IMR-90 (cell line): ENCODE measurements around the gene PVALEF. TPM values are rescaled to one million over a fixed set of nuclear protein-coding genes. Genes with fewer than 3 reads are reported as not detected.

ENCODE experiments used
- ATAC-seq: fragments of 200-7000 bp; cut with Tn5 transposase; 2 replicates; pipeline ENCODE4 v1.9.1; 2020; ENCODE audit warnings: low read depth, mild to moderate bottlenecking, moderate library complexity
- BruUV-seq: library from RNA; stranded (reverse); fragments of 400-500 nt; replicated peaks from 2 replicates; lab custom pipeline; 2021; lab: Mats Ljungman, UMichigan
- CTCF ChIA-PET: fragments of 300-600 bp; formaldehyde crosslinking; extraction: SDS; loops from one replicate; lab custom pipeline; 2021; ENCODE audit warnings: antibody characterized with exemption; lab: Yijun Ruan, JAX
- POLR2A ChIA-PET: fragments of 300-600 bp; sonication (Branson Sonifier 250); formaldehyde crosslinking; loops from one replicate; lab custom pipeline; 2022; ENCODE audit warnings: antibody characterized with exemption; ENCODE audit not compliant: unreplicated experiment; lab: Charles Lee
- DNase-seq: peaks from one replicate; pipeline ENCODE4 v3.0.0; 2013
- H2AFZ ChIP-seq: replicated peaks from 2 replicates; pipeline ENCODE3; 2013; ENCODE audit warnings: low read length, mild to moderate bottlenecking; ENCODE audit not compliant: poor library complexity
- H2AK5ac ChIP-seq: 2 replicates; pipeline ENCODE4 v1.6.1; 2013; ENCODE audit warnings: low read depth, low read length, inconsistent platforms
- H2AK9ac ChIP-seq: replicated peaks from 2 replicates; pipeline ENCODE3; 2013; ENCODE audit warnings: mild to moderate bottlenecking, low read depth, low read length, moderate library complexity; ENCODE audit not compliant: poor library complexity
- H2BK120ac ChIP-seq: 2 replicates; pipeline ENCODE4 v1.6.1; 2013; ENCODE audit warnings: low read depth, low read length, inconsistent platforms
- H2BK15ac ChIP-seq: 3 replicates; pipeline ENCODE4 v1.6.1; 2013; ENCODE audit warnings: low read depth, low read length, inconsistent platforms
- H2BK20ac ChIP-seq: 2 replicates; pipeline ENCODE4 v1.6.1; 2013; ENCODE audit warnings: low read depth, mild to moderate bottlenecking, inconsistent platforms, low read length, moderate library complexity
- H2BK5ac ChIP-seq: 2 replicates; pipeline ENCODE4 v1.6.1; 2013; ENCODE audit warnings: mild to moderate bottlenecking, low read depth, low read length, inconsistent platforms; ENCODE audit not compliant: poor library complexity, severe bottlenecking
- H3K14ac ChIP-seq: replicated peaks from 2 replicates; pipeline ENCODE4 v1.6.1; 2013; ENCODE audit warnings: low read depth, low read length, inconsistent platforms
- H3K18ac ChIP-seq: 2 replicates; pipeline ENCODE4 v1.6.1; 2013; ENCODE audit warnings: low read depth, low read length, control low read depth
- H3K23ac ChIP-seq: 2 replicates; pipeline ENCODE4 v1.6.1; 2013; ENCODE audit warnings: low read depth, low read length, inconsistent platforms
- H3K27ac ChIP-seq: 2 replicates; pipeline ENCODE4 v1.5.1; 2013; ENCODE audit warnings: mild to moderate bottlenecking, control low read depth, low read length; ENCODE audit not compliant: insufficient read depth
- H3K27me3 ChIP-seq: 2 replicates; pipeline ENCODE4 v1.6.1; 2013; ENCODE audit warnings: low read length; ENCODE audit not compliant: control insufficient read depth, insufficient read depth
- H3K36me3 ChIP-seq: 2 replicates; pipeline ENCODE4 v1.6.1; 2013; ENCODE audit warnings: low read length, mixed read lengths; ENCODE audit not compliant: control insufficient read depth, insufficient read depth
- H3K4ac ChIP-seq: 2 replicates; pipeline ENCODE4 v1.6.1; 2013; ENCODE audit warnings: low read depth, low read length, inconsistent platforms
- H3K4me1 ChIP-seq: 2 replicates; pipeline ENCODE4 v1.6.1; 2013; ENCODE audit warnings: low read length, mixed read lengths; ENCODE audit not compliant: control insufficient read depth, insufficient read depth
- H3K4me2 ChIP-seq: 2 replicates; pipeline ENCODE4 v1.6.1; 2013; ENCODE audit warnings: low read depth, mild to moderate bottlenecking, control low read depth, low read length, moderate library complexity
- H3K4me3 ChIP-seq: 2 replicates; pipeline ENCODE4 v1.5.1; 2013; ENCODE audit warnings: low read depth, mild to moderate bottlenecking, control low read depth, low read length, moderate library complexity; ENCODE audit not compliant: insufficient read depth
- H3K56ac ChIP-seq: 2 replicates; pipeline ENCODE4 v1.6.1; 2013; ENCODE audit warnings: low read length, inconsistent platforms; ENCODE audit not compliant: insufficient read depth; ENCODE audit errors: extremely low read depth
- H3K79me1 ChIP-seq, 2 experiments: 2 replicates each; pipeline ENCODE4 v1.6.1; 2013; ENCODE audit warnings: low read length in 2 of 2, inconsistent platforms in 1 of 2, low read depth in 1 of 2
- H3K9ac ChIP-seq: 2 replicates; pipeline ENCODE4 v1.6.1; 2013; ENCODE audit warnings: low read depth, low read length, control low read depth
- H3K9me1 ChIP-seq: 2 replicates; pipeline ENCODE4 v1.6.1; 2013; ENCODE audit warnings: low read length, inconsistent platforms; ENCODE audit not compliant: insufficient read depth
- H3K9me3 ChIP-seq: 2 replicates; pipeline ENCODE4 v1.6.1; 2013; ENCODE audit warnings: low read length; ENCODE audit not compliant: control insufficient read depth, insufficient read depth
- H4K20me1 ChIP-seq: 2 replicates; pipeline ENCODE4 v1.6.1; 2013; ENCODE audit warnings: low read length, inconsistent platforms; ENCODE audit not compliant: insufficient read depth
- H4K5ac ChIP-seq: 2 replicates; pipeline ENCODE4 v1.6.1; 2013; ENCODE audit warnings: mild to moderate bottlenecking, low read depth, low read length, control low read depth
- H4K8ac ChIP-seq, 2 experiments: 2 replicates each; pipeline ENCODE4 v1.6.1; 2013; ENCODE audit warnings: low read depth in 2 of 2, low read length in 2 of 2, control low read depth in 1 of 2, inconsistent platforms in 1 of 2
- H4K91ac ChIP-seq: 2 replicates; pipeline ENCODE4 v1.6.1; 2013; ENCODE audit warnings: low read depth, low read length, inconsistent platforms; ENCODE audit not compliant: insufficient read depth
- BHLHE40 ChIP-seq: fragments of 150-350 bp; IDR thresholded peaks from 2 replicates; pipeline ENCODE4 v1.6.1; 2016; ENCODE audit warnings: mild to moderate bottlenecking, low read depth, low read length
- CEBPB ChIP-seq: IDR thresholded peaks from 2 replicates; pipeline ENCODE4 v1.6.1; 2012; ENCODE audit warnings: low read depth, low read length, improper control_type of control experiment
- CHD1 ChIP-seq: IDR thresholded peaks from 2 replicates; pipeline ENCODE4 v1.6.1; 2012; ENCODE audit warnings: low read depth, low read length, improper control_type of control experiment
- CTCF ChIP-seq: conservative IDR thresholded peaks from 2 replicates; pipeline ENCODE4 v1.5.1; 2012; ENCODE audit warnings: mild to moderate bottlenecking, low read depth, low read length, improper control_type of control experiment
- FOS ChIP-seq: fragments of 150-350 bp; IDR thresholded peaks from 2 replicates; pipeline ENCODE4 v1.6.1; 2016; ENCODE audit warnings: low read depth, low read length
- MAZ ChIP-seq: IDR thresholded peaks from 2 replicates; pipeline ENCODE4 v1.6.1; 2012; ENCODE audit warnings: low read depth, mild to moderate bottlenecking, low read length, improper control_type of control experiment, moderate library complexity, borderline replicate concordance
- MXI1 ChIP-seq: IDR thresholded peaks from 2 replicates; pipeline ENCODE4 v1.6.1; 2012; ENCODE audit warnings: low read depth, mild to moderate bottlenecking, low read length, moderate library complexity, borderline replicate concordance
- RCOR1 ChIP-seq: IDR thresholded peaks from 2 replicates; pipeline ENCODE4 v1.6.1; 2012; ENCODE audit warnings: mild to moderate bottlenecking, low read length, improper control_type of control experiment; ENCODE audit not compliant: insufficient replicate concordance
- WGBS, 2 experiments: methylation state at CpG; one replicate each; pipeline versions ENCODE4 v1.1.5 to v1.1.7; 2013; ENCODE audit warnings: missing lambda C conversion rate in 2 of 2; ENCODE audit not compliant: insufficient read length in 1 of 2; ENCODE audit errors: extremely low coverage in 2 of 2; 5-methylcytosine and 5-hydroxymethylcytosine counted together
- dilution Hi-C: fragments of 300-500 bp; cut with HindIII; formaldehyde crosslinking; loops from one replicate; pipeline ENCODE4 v1.14.3; 2018; ENCODE audit warnings: low sequenced_read_pairs; ENCODE audit not compliant: unreplicated experiment
- in situ Hi-C: fragments of 300-500 bp; cut with MboI; formaldehyde crosslinking; loops from 3 replicates; pipeline ENCODE4 v1.14.3; 2019; ENCODE audit warnings: low sequenced_read_pairs, inconsistent platforms, mixed read lengths
- intact Hi-C: fragments of 100-400 bp; cut with micrococcal nuclease; formaldehyde crosslinking; loops from 2 replicates; pipeline ENCODE4 v1.10.0; 2022
- polyA plus RNA-seq, 3 experiments: library from polyadenylated mRNA; depleted of rRNA; stranded (reverse); fragments of >200 nt; gene quantifications; 2 replicates each; pipeline ENCODE4 v1.2.3, GENCODE V29; 2012; ENCODE audit warnings: low replicate concordance in 1 of 3
- total RNA-seq: library from RNA; depleted of rRNA; stranded (reverse); fragments of >200 nt; gene quantifications from 2 replicates; pipeline ENCODE4 v1.2.3, GENCODE V29; 2012
- TF ChIP-seq, protein P1 (sequence below): fragments of 150-350 bp; IDR thresholded peaks from 2 replicates; pipeline ENCODE4 v1.6.1; 2017; ENCODE audit warnings: mild to moderate bottlenecking, antibody characterized with exemption, low read length, low read depth

The PVALEF gene
- total and polyA plus RNA-seq, 2 of the 4 experiments (the other 2 are of a cell fraction), result not detected

- no peak for TF ChIP-seq RCOR1
Observed at GRCh38 chr17:81118308-81119221, 46.7 kb upstream of the PVALEF start (continued).

DNA sequence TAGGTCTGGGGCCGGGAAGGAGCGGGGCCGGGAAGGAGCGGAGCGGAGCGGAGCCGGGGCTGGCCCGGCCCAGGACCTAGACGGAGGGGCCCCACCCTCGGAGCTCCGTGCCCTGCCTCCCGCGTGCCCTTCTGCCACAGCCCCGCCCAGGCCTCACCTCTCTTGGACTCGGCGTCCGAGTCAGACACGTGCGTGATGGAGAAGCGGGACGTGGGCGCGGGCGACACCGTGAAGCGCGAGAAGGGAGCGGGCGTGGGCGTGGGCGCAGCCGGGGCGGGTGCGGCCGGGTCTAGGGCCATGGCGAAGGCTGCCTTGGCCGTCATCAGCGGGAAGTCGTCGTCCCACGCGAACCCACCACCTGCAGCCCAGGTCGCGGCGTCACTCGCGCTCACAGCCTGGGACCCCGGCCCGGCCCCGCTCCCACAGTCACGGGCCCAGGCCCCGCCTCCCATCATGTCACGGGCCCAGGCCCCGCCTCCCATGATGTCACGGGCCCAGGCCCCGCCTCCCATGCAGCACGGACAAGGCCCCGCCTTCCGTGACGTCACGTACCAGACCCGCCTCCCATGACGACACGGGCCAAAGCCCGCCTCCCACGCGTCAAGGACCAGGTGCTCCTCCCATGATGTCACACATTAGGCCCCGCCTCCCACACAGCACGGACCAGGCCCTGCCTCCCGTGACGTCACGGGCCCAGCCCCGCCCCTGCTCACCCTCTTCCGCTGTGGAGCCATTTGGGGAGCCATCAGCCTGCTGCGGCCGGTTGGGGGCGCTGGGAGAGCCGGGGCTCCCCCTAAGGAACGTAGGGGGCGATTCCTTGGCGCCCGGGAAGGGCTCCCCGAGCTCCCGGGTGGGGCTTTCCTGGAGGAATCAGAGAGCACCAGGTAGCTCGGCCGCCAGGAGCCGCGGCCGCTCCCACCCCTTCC lies 45.8 kb upstream of the PVALEF start:
- H3K14ac ChIP-seq, result 0 out of 2 replicates have a peak overlapping the region, but pooled peaks have one; percentile 13
- BruUV-seq, result no TSS peak
- H3K9me1 ChIP-seq, result no peaks in the 10 kb centered on the region
- in situ Hi-C loops (no loop called here), dilution Hi-C loops (no loop called here), intact Hi-C loops (no loop called here)
- H3K4me1 ChIP-seq, result peaks cover 3% of the 10 kb centered on the region
- 31% methylated on average over 51 of the region's 89 CpGs; no CpG with 5 or more reads in 1 of the 2 experiments for WGBS, 2 experiments
- peak; percentile 92 for DNase-seq
- no peak overlapping the region for H2BK20ac ChIP-seq
- peak overlapping the region; percentile 93 for H3K4me2 ChIP-seq
- no peaks in the 10 kb centered on the region for H3K9me3 ChIP-seq
- peak overlapping the region in 1 of 2 experiments; percentile 49; a peak in 1 of 4 replicates for H4K8ac ChIP-seq
- H3K27ac ChIP-seq, result no peak overlapping the region
- ChIA-PET POLR2A (no interaction called here), CTCF (no interaction called here)
- H3K4ac ChIP-seq, result no peak overlapping the region; the same call in 1 of the 2 replicates
- H3K18ac ChIP-seq, result no peak overlapping the region
- no peak overlapping the region for H3K23ac ChIP-seq
- no peak overlapping the region for H2BK15ac ChIP-seq
- H3K36me3 ChIP-seq, result no peaks in the 10 kb centered on the region
- H3K56ac ChIP-seq, result no peak overlapping the region
- H3K9ac ChIP-seq, result no peak overlapping the region
- peak; percentile 75 for ATAC-seq
- H2AK9ac ChIP-seq, result no peak overlapping the region
- H3K27me3 ChIP-seq, result peaks cover 27% of the 10 kb centered on the region; the same call in 1 of the 2 replicates
- H2BK120ac ChIP-seq, result no peak overlapping the region
- no peak overlapping the region for H4K91ac ChIP-seq
- no peaks in the 10 kb centered on the region for H3K79me1 ChIP-seq
- peak overlapping the region; percentile 91 for H2AFZ ChIP-seq
- no peaks in the 10 kb centered on the region for H4K20me1 ChIP-seq
- H2BK5ac ChIP-seq, result no peak overlapping the region
- 0 out of 2 replicates have a peak overlapping the region, but pooled peaks have one; percentile 15 for H4K5ac ChIP-seq
- H3K4me3 ChIP-seq, result peak overlapping the region; percentile 49
- no peak overlapping the region for H2AK5ac ChIP-seq
- TF ChIP-seq MAZ, result peak; percentile 27; the same call in 1 of the 2 replicates
- no peak for TF ChIP-seq CHD1
- TF ChIP-seq MXI1, result no peak
- 0 out of 2 replicates have a peak, but pooled peaks have one; percentile 10 for TF ChIP-seq CTCF
- TF ChIP-seq FOS, result peak; percentile 4; the same call in 1 of the 2 replicates
- TF ChIP-seq RCOR1, result no peak
- 0 out of 2 replicates have a peak, but pooled peaks have one; percentile 11 for TF ChIP-seq CEBPB
- TF ChIP-seq, protein P1, sequence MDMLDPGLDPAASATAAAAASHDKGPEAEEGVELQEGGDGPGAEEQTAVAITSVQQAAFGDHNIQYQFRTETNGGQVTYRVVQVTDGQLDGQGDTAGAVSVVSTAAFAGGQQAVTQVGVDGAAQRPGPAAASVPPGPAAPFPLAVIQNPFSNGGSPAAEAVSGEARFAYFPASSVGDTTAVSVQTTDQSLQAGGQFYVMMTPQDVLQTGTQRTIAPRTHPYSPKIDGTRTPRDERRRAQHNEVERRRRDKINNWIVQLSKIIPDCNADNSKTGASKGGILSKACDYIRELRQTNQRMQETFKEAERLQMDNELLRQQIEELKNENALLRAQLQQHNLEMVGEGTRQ, result peak; percentile 78
- peak; percentile 66 for TF ChIP-seq BHLHE40
